Hepatocyte (in vitro differentiated cells): ENCODE data around the gene RRP9.

ENCODE experiments used
- CTCF ChIP-seq: fragments of 200-600 bp; sonication (generic); IDR thresholded peaks from 2 replicates; pipeline ENCODE4 v1.5.1; 2016; ENCODE audit warnings: antibody characterized with exemption, mild to moderate bottlenecking; ENCODE audit not compliant: poor library complexity
- EZH2 ChIP-seq: fragments of 200-600 bp; sonication (generic); IDR thresholded peaks from 2 replicates; pipeline ENCODE4 v1.6.1; 2016; ENCODE audit warnings: antibody characterized with exemption, mild to moderate bottlenecking, borderline replicate concordance
- EZH2phosphoT487 ChIP-seq: fragments of 200-600 bp; sonication (generic); IDR thresholded peaks from one replicate; pipeline ENCODE4 v1.6.1; 2018; ENCODE audit warnings: antibody characterized with exemption, mild to moderate bottlenecking, low read depth, moderate library complexity; ENCODE audit not compliant: unreplicated experiment, severe bottlenecking

- no peak for TF ChIP-seq CTCF
- TF ChIP-seq EZH2, result no peak
- no peak for TF ChIP-seq EZH2phosphoT487
Observed at GRCh38 chr3:51928438-51928837, 13.3 kb downstream of the RRP9 start.
